HL-60 (cell line): ENCODE data around the gene SYCP2.

Experiments used
- DNase-seq, 2 experiments: peaks; one replicate each; pipeline ENCODE4 v3.0.0-alpha.2; 2010 to 2020; ENCODE audit warnings: low read depth in 1 of 2, low spot score in 1 of 2
- H3K27ac ChIP-seq: fragments of 250-450 bp; sonication (Bioruptor Pico); replicated peaks from 2 replicates; pipeline ENCODE4 v1.5.1; 2020; ENCODE audit warnings: mild to moderate bottlenecking, moderate library complexity
- H3K27me3 ChIP-seq: fragments of 250-450 bp; sonication (Bioruptor Pico); 2 replicates; pipeline ENCODE4 v1.5.1; 2021; ENCODE audit warnings: mild to moderate bottlenecking, moderate library complexity; ENCODE audit not compliant: insufficient read depth, poor library complexity, severe bottlenecking
- H3K4me3 ChIP-seq: replicated peaks from 2 replicates; pipeline ENCODE4 v1.5.1; 2011; ENCODE audit warnings: mild to moderate bottlenecking, control low read depth, low read length; ENCODE audit not compliant: insufficient read depth
- CTCF ChIP-seq: IDR thresholded peaks from one replicate; pipeline ENCODE4 v1.5.1; 2011; ENCODE audit warnings: low read length, control low read depth, inconsistent platforms; ENCODE audit not compliant: insufficient read depth
- GABPA ChIP-seq: IDR thresholded peaks from 2 replicates; pipeline ENCODE4 v1.6.1; 2012; ENCODE audit warnings: low read depth
- POLR2AphosphoS5 ChIP-seq: IDR thresholded peaks from 2 replicates; pipeline ENCODE4 v1.6.1; 2012; ENCODE audit warnings: low read depth
- REST ChIP-seq: IDR thresholded peaks from 2 replicates; pipeline ENCODE4 v1.6.1; 2012; ENCODE audit warnings: low read depth; ENCODE audit not compliant: insufficient replicate concordance
- SPI1 ChIP-seq: IDR thresholded peaks from 2 replicates; pipeline ENCODE4 v1.6.1; 2012; ENCODE audit warnings: low read depth, mild to moderate bottlenecking, borderline replicate concordance

SYCP2 gene

GRCh38 chr20:59880198-59880597, 53.2 kb downstream of the SYCP2 start:
- peaks cover 2% of the 10 kb centered on the region for H3K27me3 ChIP-seq
- DNase-seq = no peak
- H3K27ac ChIP-seq = no peak overlapping the region
- no peak overlapping the region for H3K4me3 ChIP-seq
- no peak for TF ChIP-seq GABPA
- TF ChIP-seq SPI1 = no peak
- no peak for TF ChIP-seq REST
- TF ChIP-seq POLR2AphosphoS5 = no peak
- no peak for TF ChIP-seq CTCF

- no peaks in the 10 kb centered on the region for H3K27me3 ChIP-seq
- no peak for TF ChIP-seq SPI1
- no peak for TF ChIP-seq GABPA
- TF ChIP-seq CTCF = no peak
- TF ChIP-seq REST = no peak
- no peak for TF ChIP-seq POLR2AphosphoS5
- DNase-seq = no peak
- H3K4me3 ChIP-seq = no peak overlapping the region
- H3K27ac ChIP-seq = no peak overlapping the region
Observed at GRCh38 chr20:59873409-59873808, 60.0 kb downstream of the SYCP2 start.

DNA sequence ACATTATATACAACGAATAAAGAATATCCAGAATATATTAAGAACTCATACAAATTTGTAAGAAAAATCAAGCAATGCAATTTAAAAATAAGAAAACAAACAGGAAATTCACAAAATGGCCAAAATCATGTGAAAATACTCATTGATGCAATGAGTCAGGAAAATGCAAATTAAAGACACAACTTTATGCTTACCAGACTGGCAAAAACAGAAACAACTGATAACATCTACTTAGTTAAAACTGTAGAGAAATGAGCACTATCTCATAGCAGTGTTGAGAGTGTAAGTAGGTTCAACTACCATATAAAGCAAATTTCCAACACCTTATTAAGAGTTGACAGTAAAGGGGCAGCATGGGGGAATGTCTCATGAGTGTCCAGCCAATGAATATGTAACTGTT, 62.3 kb downstream of the SYCP2 start:
- no peak for DNase-seq
- TF ChIP-seq GABPA (no peak), REST (no peak), SPI1 (no peak), CTCF (no peak), POLR2AphosphoS5 (no peak)
- H3K27me3 ChIP-seq = no peaks in the 10 kb centered on the region
- H3K4me3 ChIP-seq = no peak overlapping the region
- no peak overlapping the region for H3K27ac ChIP-seq
